HepG2 (cell line): ENCODE results near the gene SS18L1. TPM values are rescaled to one million over a fixed set of nuclear protein-coding genes. Genes with fewer than 3 reads are reported as not detected.

Experiments used
- AGO2 ChIP-seq: fragments of 200-400 bp; formaldehyde crosslinking; optimal IDR thresholded peaks from 2 replicates; pipeline ENCODE3; 2017; ENCODE audit warnings: mild to moderate bottlenecking, low read depth, low read length, moderate library complexity
- HNRNPL ChIP-seq: fragments of 200-400 bp; formaldehyde crosslinking; IDR thresholded peaks from 2 replicates; pipeline ENCODE4 v1.6.1; 2017; ENCODE audit warnings: mild to moderate bottlenecking, low read depth, low read length
- JUNB ChIP-seq: sonication (generic); formaldehyde crosslinking; IDR thresholded peaks from 2 replicates; pipeline ENCODE4 v1.8.0; 2022; ENCODE audit warnings: missing genetic modification reagents, mild to moderate bottlenecking, borderline replicate concordance
- KLF12 ChIP-seq: sonication (generic); formaldehyde crosslinking; IDR thresholded peaks from 2 replicates; pipeline ENCODE4 v1.4.0; 2020; ENCODE audit warnings: missing genetic modification reagents, borderline replicate concordance
- MED1 ChIP-seq: sonication (generic); formaldehyde crosslinking; IDR thresholded peaks from 2 replicates; pipeline ENCODE4 v1.4.0; 2020; ENCODE audit warnings: missing genetic modification reagents
- MTF1 ChIP-seq: sonication (generic); formaldehyde crosslinking; IDR thresholded peaks from 2 replicates; pipeline ENCODE4 v1.5.0; 2020; ENCODE audit warnings: missing genetic modification reagents
- PTBP1 ChIP-seq: fragments of 200-400 bp; formaldehyde crosslinking; IDR thresholded peaks from 2 replicates; pipeline ENCODE4 v1.6.1; 2018; ENCODE audit warnings: low read length, low read depth; ENCODE audit not compliant: poor library complexity, severe bottlenecking
- RFXAP ChIP-seq: sonication (generic); formaldehyde crosslinking; IDR thresholded peaks from 2 replicates; pipeline ENCODE4 v1.4.0; 2020; ENCODE audit warnings: missing genetic modification reagents, borderline replicate concordance
- RORA ChIP-seq: sonication (generic); formaldehyde crosslinking; IDR thresholded peaks from 2 replicates; pipeline ENCODE4 v1.5.0; 2020; ENCODE audit warnings: mild to moderate bottlenecking, missing genetic modification reagents, moderate library complexity
- SRSF4 ChIP-seq: fragments of 200-400 bp; formaldehyde crosslinking; IDR thresholded peaks from one replicate; pipeline ENCODE4 v1.6.1; 2018; ENCODE audit warnings: mild to moderate bottlenecking, low read depth, low read length, moderate library complexity; ENCODE audit not compliant: poor library complexity, severe bottlenecking
- XRCC5 ChIP-seq: fragments of 200-400 bp; formaldehyde crosslinking; optimal IDR thresholded peaks from 2 replicates; pipeline ENCODE3; 2017; ENCODE audit warnings: mild to moderate bottlenecking, low read length
- ZNF547 ChIP-seq: sonication (generic); formaldehyde crosslinking; IDR thresholded peaks from 2 replicates; pipeline ENCODE4 v1.5.1; 2020; ENCODE audit warnings: mild to moderate bottlenecking, missing genetic modification reagents
- ZNF720 ChIP-seq: sonication (generic); formaldehyde crosslinking; IDR thresholded peaks from 2 replicates; pipeline ENCODE4 v1.4.0; 2020; ENCODE audit warnings: missing genetic modification reagents
- ZSCAN22 ChIP-seq: sonication (generic); formaldehyde crosslinking; IDR thresholded peaks from 2 replicates; pipeline ENCODE4 v1.4.0; 2020; ENCODE audit warnings: mild to moderate bottlenecking, missing genetic modification reagents
- polyA plus RNA-seq, 8 experiments: library from polyadenylated mRNA; depleted of rRNA in 3 of 8; stranded (reverse) in 7 of 8; unstranded in 1 of 8; fragments of >200 nt; fragmentation: Illumina TruSeq in 4 of 8; extraction: Trizol in 4 of 8; gene quantifications; 2 replicates each; pipeline versions ENCODE4 v1.2.1 to v1.2.3, GENCODE V29; 2011 to 2016; ENCODE audit warnings: low read depth in 4 of 8, missing spikeins in 1 of 8, mixed read lengths in 1 of 8; ENCODE audit not compliant: insufficient read depth in 1 of 8
- total RNA-seq, 5 experiments: library from RNA; depleted of rRNA; stranded (reverse); fragments of >200 nt; fragmentation: Illumina TruSeq; extraction: Trizol; gene quantifications; 2 replicates each; pipeline ENCODE4 v1.2.3, GENCODE V29; 2016; ENCODE audit warnings: low read depth in 1 of 5
- TF ChIP-seq, protein P1 (sequence below): IDR thresholded peaks from 2 replicates; pipeline ENCODE4 v1.6.1; 2012; ENCODE audit warnings: inconsistent platforms
- TF ChIP-seq, protein P2 (sequence below): sonication (generic); formaldehyde crosslinking; IDR thresholded peaks from 2 replicates; pipeline ENCODE4 v1.9.0; 2022; ENCODE audit warnings: missing genetic modification reagents, mild to moderate bottlenecking, borderline replicate concordance
- TF ChIP-seq, protein P3 (sequence below): IDR thresholded peaks from 2 replicates; pipeline ENCODE4 v1.6.1; 2016; ENCODE audit warnings: low read depth, missing genetic modification reagents, missing compliant biosample characterization
- TF ChIP-seq, protein P4 (sequence below): IDR thresholded peaks from 2 replicates; pipeline ENCODE4 v1.6.1; 2016; ENCODE audit warnings: missing compliant biosample characterization, missing genetic modification reagents, borderline replicate concordance
- TF ChIP-seq, protein P5 (sequence below): IDR thresholded peaks from 2 replicates; pipeline ENCODE4 v1.6.1; 2016

The SS18L1 gene
- total and polyA plus RNA-seq, 2 of the 13 experiments (the other 11 are each of a cell fraction or from before 2014, with no cell fraction given), result 17.8 to 27.6 TPM

DNA sequence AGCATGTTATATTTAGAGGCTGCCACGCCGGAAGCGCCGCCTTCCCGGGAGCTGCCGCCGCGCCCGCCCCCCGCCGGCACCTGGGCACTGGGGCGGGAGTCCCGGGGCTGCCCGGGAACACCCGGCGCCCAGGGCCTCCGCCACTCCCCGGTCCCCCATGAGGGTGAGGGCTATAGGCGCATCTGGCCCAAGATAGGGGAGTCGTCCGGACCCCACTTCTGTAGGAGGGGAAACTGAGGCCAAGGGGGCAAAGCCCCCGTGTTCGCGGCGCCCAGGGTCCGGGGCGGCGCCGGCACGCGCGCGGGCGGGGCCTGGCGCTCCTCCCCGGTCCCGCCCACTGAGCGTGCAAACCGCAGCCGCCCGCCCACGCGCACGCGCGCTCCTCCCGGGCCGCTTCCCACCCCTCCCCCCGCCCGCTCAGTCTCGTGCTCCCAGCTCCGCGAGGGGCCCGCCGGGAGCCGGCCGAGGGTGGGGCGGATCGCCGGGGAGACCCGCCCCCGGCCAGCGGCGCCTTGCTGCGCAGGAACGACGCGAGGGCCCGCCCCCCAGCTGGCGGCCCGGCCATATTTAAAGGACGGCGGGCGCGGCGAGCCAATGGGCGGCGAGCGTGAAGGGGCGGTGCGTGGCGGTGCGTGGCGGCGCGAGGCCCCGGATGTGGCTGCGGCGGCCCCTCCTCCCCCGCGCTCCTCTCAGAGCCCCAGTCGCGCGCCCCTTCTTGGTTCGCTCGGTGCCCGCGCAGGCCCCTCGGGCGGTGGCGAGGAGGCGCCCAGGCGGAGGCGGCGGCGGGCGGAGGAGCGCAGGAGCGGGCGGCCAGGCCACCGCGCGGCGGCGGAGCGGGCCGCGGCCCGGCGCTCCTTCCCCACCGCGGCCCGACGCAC lies 21.6 kb upstream of the SS18L1 start, which contains the start of gene LSM14B (continued):
- TF ChIP-seq JUNB (CRISPR knock-in tag) (no peak), RFXAP (CRISPR knock-in tag) (no peak), PTBP1 (peak; percentile 21), ZSCAN22 (no peak), HNRNPL (peak; percentile 45; the same call in 1 of the 2 replicates), XRCC5 (peak; percentile 19), MTF1 (CRISPR knock-in tag) (0 out of 2 replicates have a peak, but pooled peaks have one; percentile 49), KLF12 (CRISPR knock-in tag) (peak; percentile 76), ZNF547 (CRISPR knock-in tag) (peak; percentile 89; the same call in 1 of the 2 replicates), AGO2 (peak; percentile 76), ZNF720 (no peak), SRSF4 (no peak), RORA (CRISPR knock-in tag) (no peak), MED1 (peak; percentile 69)
- TF ChIP-seq, protein P1, sequence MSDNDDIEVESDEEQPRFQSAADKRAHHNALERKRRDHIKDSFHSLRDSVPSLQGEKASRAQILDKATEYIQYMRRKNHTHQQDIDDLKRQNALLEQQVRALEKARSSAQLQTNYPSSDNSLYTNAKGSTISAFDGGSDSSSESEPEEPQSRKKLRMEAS, result peak; percentile 96
- TF ChIP-seq, protein P2, sequence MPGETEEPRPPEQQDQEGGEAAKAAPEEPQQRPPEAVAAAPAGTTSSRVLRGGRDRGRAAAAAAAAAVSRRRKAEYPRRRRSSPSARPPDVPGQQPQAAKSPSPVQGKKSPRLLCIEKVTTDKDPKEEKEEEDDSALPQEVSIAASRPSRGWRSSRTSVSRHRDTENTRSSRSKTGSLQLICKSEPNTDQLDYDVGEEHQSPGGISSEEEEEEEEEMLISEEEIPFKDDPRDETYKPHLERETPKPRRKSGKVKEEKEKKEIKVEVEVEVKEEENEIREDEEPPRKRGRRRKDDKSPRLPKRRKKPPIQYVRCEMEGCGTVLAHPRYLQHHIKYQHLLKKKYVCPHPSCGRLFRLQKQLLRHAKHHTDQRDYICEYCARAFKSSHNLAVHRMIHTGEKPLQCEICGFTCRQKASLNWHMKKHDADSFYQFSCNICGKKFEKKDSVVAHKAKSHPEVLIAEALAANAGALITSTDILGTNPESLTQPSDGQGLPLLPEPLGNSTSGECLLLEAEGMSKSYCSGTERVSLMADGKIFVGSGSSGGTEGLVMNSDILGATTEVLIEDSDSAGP (CRISPR knock-in tag), result peak; percentile 67; the same call in 1 of the 2 replicates
- TF ChIP-seq, protein P3, sequence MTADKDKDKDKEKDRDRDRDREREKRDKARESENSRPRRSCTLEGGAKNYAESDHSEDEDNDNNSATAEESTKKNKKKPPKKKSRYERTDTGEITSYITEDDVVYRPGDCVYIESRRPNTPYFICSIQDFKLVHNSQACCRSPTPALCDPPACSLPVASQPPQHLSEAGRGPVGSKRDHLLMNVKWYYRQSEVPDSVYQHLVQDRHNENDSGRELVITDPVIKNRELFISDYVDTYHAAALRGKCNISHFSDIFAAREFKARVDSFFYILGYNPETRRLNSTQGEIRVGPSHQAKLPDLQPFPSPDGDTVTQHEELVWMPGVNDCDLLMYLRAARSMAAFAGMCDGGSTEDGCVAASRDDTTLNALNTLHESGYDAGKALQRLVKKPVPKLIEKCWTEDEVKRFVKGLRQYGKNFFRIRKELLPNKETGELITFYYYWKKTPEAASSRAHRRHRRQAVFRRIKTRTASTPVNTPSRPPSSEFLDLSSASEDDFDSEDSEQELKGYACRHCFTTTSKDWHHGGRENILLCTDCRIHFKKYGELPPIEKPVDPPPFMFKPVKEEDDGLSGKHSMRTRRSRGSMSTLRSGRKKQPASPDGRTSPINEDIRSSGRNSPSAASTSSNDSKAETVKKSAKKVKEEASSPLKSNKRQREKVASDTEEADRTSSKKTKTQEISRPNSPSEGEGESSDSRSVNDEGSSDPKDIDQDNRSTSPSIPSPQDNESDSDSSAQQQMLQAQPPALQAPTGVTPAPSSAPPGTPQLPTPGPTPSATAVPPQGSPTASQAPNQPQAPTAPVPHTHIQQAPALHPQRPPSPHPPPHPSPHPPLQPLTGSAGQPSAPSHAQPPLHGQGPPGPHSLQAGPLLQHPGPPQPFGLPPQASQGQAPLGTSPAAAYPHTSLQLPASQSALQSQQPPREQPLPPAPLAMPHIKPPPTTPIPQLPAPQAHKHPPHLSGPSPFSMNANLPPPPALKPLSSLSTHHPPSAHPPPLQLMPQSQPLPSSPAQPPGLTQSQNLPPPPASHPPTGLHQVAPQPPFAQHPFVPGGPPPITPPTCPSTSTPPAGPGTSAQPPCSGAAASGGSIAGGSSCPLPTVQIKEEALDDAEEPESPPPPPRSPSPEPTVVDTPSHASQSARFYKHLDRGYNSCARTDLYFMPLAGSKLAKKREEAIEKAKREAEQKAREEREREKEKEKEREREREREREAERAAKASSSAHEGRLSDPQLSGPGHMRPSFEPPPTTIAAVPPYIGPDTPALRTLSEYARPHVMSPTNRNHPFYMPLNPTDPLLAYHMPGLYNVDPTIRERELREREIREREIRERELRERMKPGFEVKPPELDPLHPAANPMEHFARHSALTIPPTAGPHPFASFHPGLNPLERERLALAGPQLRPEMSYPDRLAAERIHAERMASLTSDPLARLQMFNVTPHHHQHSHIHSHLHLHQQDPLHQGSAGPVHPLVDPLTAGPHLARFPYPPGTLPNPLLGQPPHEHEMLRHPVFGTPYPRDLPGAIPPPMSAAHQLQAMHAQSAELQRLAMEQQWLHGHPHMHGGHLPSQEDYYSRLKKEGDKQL, result no peak
- TF ChIP-seq, protein P4, sequence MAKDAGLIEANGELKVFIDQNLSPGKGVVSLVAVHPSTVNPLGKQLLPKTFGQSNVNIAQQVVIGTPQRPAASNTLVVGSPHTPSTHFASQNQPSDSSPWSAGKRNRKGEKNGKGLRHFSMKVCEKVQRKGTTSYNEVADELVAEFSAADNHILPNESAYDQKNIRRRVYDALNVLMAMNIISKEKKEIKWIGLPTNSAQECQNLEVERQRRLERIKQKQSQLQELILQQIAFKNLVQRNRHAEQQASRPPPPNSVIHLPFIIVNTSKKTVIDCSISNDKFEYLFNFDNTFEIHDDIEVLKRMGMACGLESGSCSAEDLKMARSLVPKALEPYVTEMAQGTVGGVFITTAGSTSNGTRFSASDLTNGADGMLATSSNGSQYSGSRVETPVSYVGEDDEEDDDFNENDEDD, result peak; percentile 94
- TF ChIP-seq, protein P5, sequence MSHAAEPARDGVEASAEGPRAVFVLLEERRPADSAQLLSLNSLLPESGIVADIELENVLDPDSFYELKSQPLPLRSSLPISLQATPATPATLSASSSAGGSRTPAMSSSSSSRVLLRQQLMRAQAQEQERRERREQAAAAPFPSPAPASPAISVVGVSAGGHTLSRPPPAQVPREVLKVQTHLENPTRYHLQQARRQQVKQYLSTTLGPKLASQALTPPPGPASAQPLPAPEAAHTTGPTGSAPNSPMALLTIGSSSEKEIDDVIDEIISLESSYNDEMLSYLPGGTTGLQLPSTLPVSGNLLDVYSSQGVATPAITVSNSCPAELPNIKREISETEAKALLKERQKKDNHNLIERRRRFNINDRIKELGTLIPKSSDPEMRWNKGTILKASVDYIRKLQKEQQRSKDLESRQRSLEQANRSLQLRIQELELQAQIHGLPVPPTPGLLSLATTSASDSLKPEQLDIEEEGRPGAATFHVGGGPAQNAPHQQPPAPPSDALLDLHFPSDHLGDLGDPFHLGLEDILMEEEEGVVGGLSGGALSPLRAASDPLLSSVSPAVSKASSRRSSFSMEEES (CRISPR knock-in tag), result peak; percentile 87
